Measurements from ENCODE around the gene GOLGA1. TPM values are rescaled to one million over a fixed set of nuclear protein-coding genes. Genes with fewer than 3 reads are reported as not detected.
A peak's percentile ranks its signal among the peaks of the same experiment; 100 is the strongest.

GOLGA1 gene, protein sequence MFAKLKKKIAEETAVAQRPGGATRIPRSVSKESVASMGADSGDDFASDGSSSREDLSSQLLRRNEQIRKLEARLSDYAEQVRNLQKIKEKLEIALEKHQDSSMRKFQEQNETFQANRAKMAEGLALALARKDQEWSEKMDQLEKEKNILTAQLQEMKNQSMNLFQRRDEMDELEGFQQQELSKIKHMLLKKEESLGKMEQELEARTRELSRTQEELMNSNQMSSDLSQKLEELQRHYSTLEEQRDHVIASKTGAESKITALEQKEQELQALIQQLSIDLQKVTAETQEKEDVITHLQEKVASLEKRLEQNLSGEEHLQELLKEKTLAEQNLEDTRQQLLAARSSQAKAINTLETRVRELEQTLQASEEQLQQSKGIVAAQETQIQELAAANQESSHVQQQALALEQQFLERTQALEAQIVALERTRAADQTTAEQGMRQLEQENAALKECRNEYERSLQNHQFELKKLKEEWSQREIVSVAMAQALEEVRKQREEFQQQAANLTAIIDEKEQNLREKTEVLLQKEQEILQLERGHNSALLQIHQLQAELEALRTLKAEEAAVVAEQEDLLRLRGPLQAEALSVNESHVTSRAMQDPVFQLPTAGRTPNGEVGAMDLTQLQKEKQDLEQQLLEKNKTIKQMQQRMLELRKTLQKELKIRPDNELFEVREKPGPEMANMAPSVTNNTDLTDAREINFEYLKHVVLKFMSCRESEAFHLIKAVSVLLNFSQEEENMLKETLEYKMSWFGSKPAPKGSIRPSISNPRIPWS
- 10 to 100 TPM; 15.4 to 18.9 TPM for total RNA-seq
- polyA plus RNA-seq (ENCODE audit: insufficient read length in 6 of 6), result 10 to 100 TPM; 18.1 to 20.2 (median 18.9) TPM
- long read RNA-seq, donor 1, transcript GOLGA1-206 (1 exons, 886 nt), result major isoform, 6 of 6 reads
- long read RNA-seq, donor 1, partial matches to known transcripts, result 0 of 6 reads
- long read RNA-seq, donor 1, other reads (novel, unspliced or antisense), result 0 of 6 reads
- long read RNA-seq, donor 2, transcript GOLGA1-206 (1 exons, 886 nt), result major isoform, 6 of 6 reads
- long read RNA-seq, donor 2, partial matches to known transcripts, result 0 of 6 reads
- long read RNA-seq, donor 2, other reads (novel, unspliced or antisense), result 0 of 6 reads
- long read RNA-seq, donor 3, partial matches to known transcripts, result 0 of 2 reads
- long read RNA-seq, donor 3, other reads (novel, unspliced or antisense), result 0 of 2 reads
- long read RNA-seq, donor 4, partial matches to known transcripts, result 4 of 7 reads
- long read RNA-seq, donor 4, other reads (novel, unspliced or antisense), result 3 of 7 reads
- long read RNA-seq, donor 5, partial matches to known transcripts, result 0 of 2 reads
- long read RNA-seq, donor 5, other reads (novel, unspliced or antisense), result 0 of 2 reads
- long read RNA-seq, donor 6, partial matches to known transcripts, result 0 of 1 reads
- long read RNA-seq, donor 6, other reads (novel, unspliced or antisense), result 0 of 1 reads
- long read RNA-seq, donor 7, partial matches to known transcripts, result 0 of 4 reads
- long read RNA-seq, donor 7, other reads (novel, unspliced or antisense), result 0 of 4 reads
- long read RNA-seq, donor 8, transcript GOLGA1-206 (1 exons, 886 nt), result major isoform, 7 of 7 reads
- long read RNA-seq, donor 8, partial matches to known transcripts, result 0 of 7 reads
- long read RNA-seq, donor 8, other reads (novel, unspliced or antisense), result 0 of 7 reads
- long read RNA-seq, donor 9, result 0 reads
- long read RNA-seq, donor 10, partial matches to known transcripts, result 4 of 12 reads
- long read RNA-seq, donor 10, other reads (novel, unspliced or antisense), result 8 of 12 reads
- long read RNA-seq, donor 11, full-length matches to known transcripts, result 8 of 8 reads
- long read RNA-seq, donor 11, partial matches to known transcripts, result 0 of 8 reads
- long read RNA-seq, donor 11, other reads (novel, unspliced or antisense), result 0 of 8 reads
- long read RNA-seq, donor 12, partial matches to known transcripts, result 0 of 2 reads
- long read RNA-seq, donor 12, other reads (novel, unspliced or antisense), result 0 of 2 reads

GRCh38 chr9:124940894-124941678 is at the start of gene GOLGA1:
Gene GOLGA1 (minus strand): TSS chr9:124941083. CDS start chr9:124938711, 2,372 bp downstream.
- Histone ChIP-seq H3K27ac (peak within 1 kb of the TSS; percentile 94 to 99), H3K4me1 (peaks cover 0 to 23% of the 10 kb centered on the region in 2 donors), H3K4me3 (peak within 1 kb of the TSS; percentile 78 to 89), H3K36me3 (peaks cover 0 to 22% of the 10 kb centered on the region in 2 donors), H3K9me3 (no peaks in the 10 kb centered on the region), H3K27me3 (no peaks in the 10 kb centered on the region)
- ATAC-seq, result peak; percentile 95
- no peak for TF ChIP-seq CTCF (IDR thresholded peaks at IDR 0.05)
- peak; percentile 93 to 99 (median 96) for DNase-seq
- intact Hi-C loops (cut with DNase I), result loop anchor here in 1 of 2 donors (10.0 kb wide), 1 partner anchor 214 kb away; no protein-coding TSS in a partner anchor

GRCh38 chr9:124983698-124984097 is 42.8 kb upstream of the GOLGA1 start:
- H3K4me1 ChIP-seq, result no peaks in the 10 kb centered on the region
- ATAC-seq (no peak), DNase-seq (no peak)
- intact Hi-C loops (cut with DNase I), result no loop called here
- H3K27me3 ChIP-seq, result no peaks in the 10 kb centered on the region
- no peak for TF ChIP-seq CTCF (IDR thresholded peaks at IDR 0.05)
- H3K36me3 ChIP-seq, result peaks cover 0 to 4% of the 10 kb centered on the region in 2 donors
- H3K9me3 ChIP-seq, result no peaks in the 10 kb centered on the region
- H3K27ac ChIP-seq, result no peak overlapping the region
- H3K4me3 ChIP-seq, result no peak overlapping the region

- TF ChIP-seq CTCF (IDR thresholded peaks at IDR 0.05), result no peak
- Histone ChIP-seq H3K4me3 (no peak overlapping the region), H3K27me3 (no peaks in the 10 kb centered on the region), H3K9me3 (no peaks in the 10 kb centered on the region), H3K27ac (no peak overlapping the region), H3K4me1 (no peaks in the 10 kb centered on the region), H3K36me3 (no peaks in the 10 kb centered on the region)
- DNase-seq (no peak), ATAC-seq (no peak)
- intact Hi-C loops (cut with DNase I), result no loop called here
These were observed 39.5 kb upstream of the GOLGA1 start for GRCh38 chr9:124980431-124980830.

- intact Hi-C loops (cut with DNase I), result no loop called here
- no peak for ATAC-seq
- H3K4me1 ChIP-seq, result no peaks in the 10 kb centered on the region
- no peaks in the 10 kb centered on the region for H3K27me3 ChIP-seq
- no peaks in the 10 kb centered on the region for H3K36me3 ChIP-seq
- no peak for TF ChIP-seq CTCF (IDR thresholded peaks at IDR 0.05)
- no peak overlapping the region for H3K27ac ChIP-seq
- H3K4me3 ChIP-seq, result no peak overlapping the region
- DNase-seq, result no peak
- no peaks in the 10 kb centered on the region for H3K9me3 ChIP-seq
These were observed 34.2 kb upstream of the GOLGA1 start for GRCh38 chr9:124975131-124975530.

Data from left lung (tissue), 14 donors.